ENCODE measurements around the gene ASTN2.

The ASTN2 gene

GRCh38 chr9:116774421-116775180, 640.3 kb downstream of the ASTN2 start:
- no peak for DNase-seq

GRCh38 chr9:116767219-116767618, 647.6 kb downstream of the ASTN2 start:
- DNase-seq = peak; percentile 36

- DNase-seq = no peak
Measured at GRCh38 chr9:116765011-116765410, 649.8 kb downstream of the ASTN2 start.

GRCh38 chr9:116763770-116764169, 651.1 kb downstream of the ASTN2 start:
- DNase-seq = no peak

- no peak for DNase-seq
Measured at GRCh38 chr9:116760636-116761035, 654.2 kb downstream of the ASTN2 start.

GRCh38 chr9:116757030-116757429, 657.8 kb downstream of the ASTN2 start:
- no peak for DNase-seq

GRCh38 chr9:116753389-116753788, 661.5 kb downstream of the ASTN2 start:
- DNase-seq = no peak

- DNase-seq = no peak
Measured at GRCh38 chr9:116750510-116750909, 664.3 kb downstream of the ASTN2 start.

- no peak for DNase-seq
Measured at GRCh38 chr9:116749772-116750171, 665.1 kb downstream of the ASTN2 start.

GRCh38 chr9:116749176-116749575, 665.7 kb downstream of the ASTN2 start:
- no peak for DNase-seq

- no peak for DNase-seq
Measured at GRCh38 chr9:116741742-116742141, 673.1 kb downstream of the ASTN2 start.

- no peak for DNase-seq
Measured at GRCh38 chr9:116741086-116741740, 673.6 kb downstream of the ASTN2 start.

- DNase-seq = peak; percentile 77
Measured at GRCh38 chr9:116737152-116737546, 677.7 kb downstream of the ASTN2 start.

GRCh38 chr9:116736399-116737151, 678.3 kb downstream of the ASTN2 start:
- no peak for DNase-seq

- DNase-seq = no peak
Measured at GRCh38 chr9:116733010-116733641, 681.7 kb downstream of the ASTN2 start.

GRCh38 chr9:116726602-116727001, 688.3 kb downstream of the ASTN2 start:
- no peak for DNase-seq

- DNase-seq = no peak
Measured at GRCh38 chr9:116724123-116724522, 690.7 kb downstream of the ASTN2 start.

- no peak for DNase-seq
Measured at GRCh38 chr9:116721944-116722343, 692.9 kb downstream of the ASTN2 start.

- DNase-seq = no peak
Measured at GRCh38 chr9:116721411-116721810, 693.4 kb downstream of the ASTN2 start.

GRCh38 chr9:116720111-116720510, 694.7 kb downstream of the ASTN2 start:
- no peak for DNase-seq

- no peak for DNase-seq
Measured at GRCh38 chr9:116718111-116718510, 696.7 kb downstream of the ASTN2 start.

GRCh38 chr9:116717150-116717549, 697.7 kb downstream of the ASTN2 start:
- no peak for DNase-seq

- DNase-seq = no peak
Measured at GRCh38 chr9:116716438-116716837, 698.4 kb downstream of the ASTN2 start.

All from NCI-H2029 treated with DMSO at 0.1 percent for 48 hours (cell line).